ENCODE results near the gene COL5A1. TPM values are rescaled to one million over a fixed set of nuclear protein-coding genes. Genes with fewer than 3 reads are reported as not detected.

The COL5A1 gene
- total RNA-seq, 1 experiment from 2014 or later = 9.5 TPM

GRCh38 chr9:134828892-134829291, 187.3 kb downstream of the COL5A1 start:
- Histone ChIP-seq H4K91ac (ENCODE audit: insufficient read length, low read depth, low read length) (no peak overlapping the region), H3K79me1 (ENCODE audit: insufficient read depth, low read depth, low read length, poor library complexity, severe bottlenecking) (no peaks in the 10 kb centered on the region), H3K4ac (ENCODE audit: low read depth, low read length) (no peak overlapping the region), H4K5ac (ENCODE audit: insufficient read length, low read depth, low read length) (no peak overlapping the region), H3K18ac (ENCODE audit: insufficient read length, low read depth, low read length) (no peak overlapping the region), H3K56ac (ENCODE audit: insufficient read length, low read depth, low read length) (no peak overlapping the region), H3K4me1 (ENCODE audit: insufficient read depth, low read length) (no peaks in the 10 kb centered on the region), H4K8ac (replicated peaks; ENCODE audit: insufficient read length, low read depth, low read length) (no peak overlapping the region), H3K27ac (ENCODE audit: insufficient read length, low read depth, low read length) (no peak overlapping the region), H3T11ph (ENCODE audit: low read length) (no peak overlapping the region), H2AK5ac (ENCODE audit: insufficient read length, low read length) (no peak overlapping the region), H2BK5ac (ENCODE audit: insufficient read length, low read length) (no peak overlapping the region), H2BK20ac (ENCODE audit: low read depth, low read length, poor library complexity, severe bottlenecking) (no peak overlapping the region), H3K9ac (ENCODE audit: extremely low read depth, insufficient read length, low read length) (no peak overlapping the region), H2BK15ac (ENCODE audit: low read depth, low read length) (no peak overlapping the region), H3K79me2 (ENCODE audit: insufficient read depth, low read length) (no peaks in the 10 kb centered on the region), H3K27me3 (ENCODE audit: insufficient read depth, low read length) (no peaks in the 10 kb centered on the region), H3K23ac (ENCODE audit: insufficient read length, low read depth, low read length) (no peak overlapping the region), H2AFZ (ENCODE audit: low read length) (no peak overlapping the region), H3K23me2 (ENCODE audit: insufficient read length, low read depth, low read length, poor library complexity, severe bottlenecking) (no peaks in the 10 kb centered on the region), H2BK120ac (ENCODE audit: low read depth, low read length, poor library complexity, severe bottlenecking) (no peak overlapping the region), H3K4me2 (ENCODE audit: insufficient read depth, insufficient read length, low read length) (no peak overlapping the region), H4K20me1 (ENCODE audit: control insufficient read depth, insufficient read depth, insufficient read length) (no peaks in the 10 kb centered on the region), H2BK12ac (ENCODE audit: insufficient read length, low read depth, low read length) (no peak overlapping the region), H3K9me3 (ENCODE audit: control insufficient read depth, low read depth, low read length) (no peaks in the 10 kb centered on the region), H3K14ac (ENCODE audit: insufficient read depth, low read length) (no peak overlapping the region)
- Mint-ChIP-seq H3K27ac (no peak overlapping the region), H3K4me3 (no peak overlapping the region), H3K36me3 (ENCODE audit: insufficient read depth in 1 of 3, low read depth in 3 of 3) (no peaks in the 10 kb centered on the region), H3K27me3 (ENCODE audit: low read depth) (no peaks in the 10 kb centered on the region; the same call in 1 of the 2 replicates), H3K9me3 (no peaks in the 10 kb centered on the region), H3K4me1 (no peaks in the 10 kb centered on the region)
- WGBS (ENCODE audit: extremely low coverage, insufficient read length, low lambda C conversion rate) = no CpG with 5 or more reads among the region's 11 CpGs
- TF ChIP-seq CTCF (conservative IDR thresholded peaks at IDR 0.05) = no peak
- no peak for DNase-seq
